GM18505 (cell line): ENCODE data around the gene NCL.
A peak's percentile ranks its signal among the peaks of the same experiment; 100 is the strongest.

Source experiments
- ATAC-seq: cut with Tn5 transposase; IDR thresholded peaks from one replicate; pipeline ENCODE4 v1.9.1; 2021; ENCODE audit not compliant: unreplicated experiment
- POLR2A ChIP-seq: IDR thresholded peaks from 4 replicates; pipeline ENCODE4 v1.6.1; 2011; ENCODE audit warnings: borderline replicate concordance; ENCODE audit not compliant: insufficient read depth, insufficient read length; ENCODE audit errors: extremely low read depth

The NCL gene

GRCh38 chr2:231483398-231484329 is 19.4 kb upstream of the NCL start:
- TF ChIP-seq POLR2A = no peak
- ATAC-seq = no peak

GRCh38 chr2:231482806-231483391 is 18.6 kb upstream of the NCL start:
- peak; percentile 24 for TF ChIP-seq POLR2A
- peak; percentile 82 for ATAC-seq

GRCh38 chr2:231480781-231481180 is 16.5 kb upstream of the NCL start:
- ATAC-seq = no peak
- no peak for TF ChIP-seq POLR2A

GRCh38 chr2:231479455-231479854 is 15.2 kb upstream of the NCL start:
- TF ChIP-seq POLR2A = no peak
- no peak for ATAC-seq

GRCh38 chr2:231476920-231477319 is 12.6 kb upstream of the NCL start:
- no peak for ATAC-seq
- no peak for TF ChIP-seq POLR2A

- no peak for TF ChIP-seq POLR2A
- ATAC-seq = no peak
Measured at GRCh38 chr2:231475965-231476364, 11.7 kb upstream of the NCL start.

- TF ChIP-seq POLR2A = no peak
- no peak for ATAC-seq
Measured at GRCh38 chr2:231472816-231473215, 8.5 kb upstream of the NCL start.

- ATAC-seq = no peak
- TF ChIP-seq POLR2A = no peak
Measured at GRCh38 chr2:231470246-231470900, 6.1 kb upstream of the NCL start.

GRCh38 chr2:231469583-231469950 is 5.3 kb upstream of the NCL start:
- no peak for ATAC-seq
- no peak for TF ChIP-seq POLR2A

GRCh38 chr2:231467613-231468530 is 3.6 kb upstream of the NCL start:
- TF ChIP-seq POLR2A = no peak
- no peak for ATAC-seq

GRCh38 chr2:231467016-231467545 is 2.8 kb upstream of the NCL start:
- ATAC-seq = no peak
- TF ChIP-seq POLR2A = no peak

- ATAC-seq = peak; percentile 3
Measured at GRCh38 chr2:231464576-231465540, 574 bp upstream of the NCL start.

More at GRCh38 chr2:231464576-231465540, 574 bp upstream of the NCL start:
- TF ChIP-seq POLR2A = peak; percentile 46
